Activated B cell treated with CpG ODN at 0.5 μM for 24 hours (primary cell): Measurements from ENCODE around the gene ARF6. TPM values are rescaled to one million over a fixed set of nuclear protein-coding genes. Genes with fewer than 3 reads are reported as not detected.

Experiments
- ATAC-seq: fragments of 200-7000 bp; cut with Tn5 transposase; one replicate; pipeline ENCODE4 v1.10.0; 2021; ENCODE audit warnings: low read depth, mild to moderate bottlenecking, moderate library complexity
- CTCF ChIA-PET: fragments of 350-600 bp; sonication (Branson Sonifier 250); formaldehyde crosslinking; loops from one replicate; lab custom pipeline; 2021; ENCODE audit warnings: antibody characterized with exemption; lab: Charles Lee
- POLR2A ChIA-PET: fragments of 350-600 bp; sonication (Branson Sonifier 250); formaldehyde crosslinking; loops from one replicate; lab custom pipeline; 2021; ENCODE audit warnings: antibody characterized with exemption; lab: Charles Lee
- DNase-seq: peaks from one replicate; pipeline ENCODE4 v3.0.0; 2022
- H3K27ac Mint-ChIP-seq: one replicate; pipeline ENCODE4 v1.8.0; 2020; ENCODE audit warnings: mixed read lengths
- H3K27me3 Mint-ChIP-seq: one replicate; pipeline ENCODE4 v1.8.0; 2021; ENCODE audit warnings: mixed read lengths
- H3K36me3 Mint-ChIP-seq: one replicate; pipeline ENCODE4 v1.8.0; 2021; ENCODE audit warnings: low read depth, mixed read lengths
- H3K4me1 Mint-ChIP-seq: one replicate; pipeline ENCODE4 v1.8.0; 2021; ENCODE audit warnings: mixed read lengths
- H3K4me3 Mint-ChIP-seq: one replicate; pipeline ENCODE4 v1.8.0; 2020; ENCODE audit warnings: mild to moderate bottlenecking, mixed read lengths
- H3K9me3 Mint-ChIP-seq: one replicate; pipeline ENCODE4 v1.8.0; 2020; ENCODE audit warnings: mixed read lengths
- CTCF ChIP-seq: fragments of 200-600 bp; IDR thresholded peaks from one replicate; pipeline ENCODE4 v1.8.0; 2022; ENCODE audit warnings: antibody characterized with exemption, mild to moderate bottlenecking
- intact Hi-C: fragments of 100-400 bp; cut with micrococcal nuclease; formaldehyde crosslinking; loops from one replicate; pipeline ENCODE4 v1.15.1; 2024
- total RNA-seq: library from RNA; stranded (reverse); gene quantifications from 2 replicates; pipeline ENCODE4 v1.2.3, GENCODE V29; 2022

The ARF6 gene
- total RNA-seq, 1 donor from 2014 or later = 136 TPM

GRCh38 chr14:49853158-49853477 is 39.8 kb upstream of the ARF6 start:
- Mint-ChIP-seq H3K4me1 (peaks cover 52% of the 10 kb centered on the region), H3K9me3 (no peaks in the 10 kb centered on the region), H3K4me3 (peak overlapping the region; percentile 99), H3K27me3 (no peaks in the 10 kb centered on the region), H3K36me3 (peaks cover 29% of the 10 kb centered on the region), H3K27ac (peak overlapping the region; percentile 98)
- intact Hi-C loops = loop anchor here (1.0 to 10.0 kb wide), 13 partner anchors 9 to 902 kb away; partner anchors contain the start of genes DMAC2L, L2HGDH, MAP4K5 and SOS2
- CTCF ChIA-PET = interaction anchor here (0.6 to 3.9 kb wide), 28 partner anchors 8 to 394 kb away, joined by 3 to 77 read pairs (median 6); partner anchors contain the start of genes KLHDC2 and VCPKMT
- POLR2A ChIA-PET = interaction anchor here (0.5 to 4.1 kb wide), 42 partner anchors 10 to 459 kb away, joined by 3 to 105 read pairs (median 6); partner anchors contain the start of genes ARF6, DMAC2L, DNAAF2 and KLHDC2
- ATAC-seq (peak; percentile 6), DNase-seq (no peak)
- TF ChIP-seq CTCF = no peak

GRCh38 chr14:49853572-49854375 is 39.1 kb upstream of the ARF6 start:
- H3K9me3 Mint-ChIP-seq = peaks cover 2% of the 10 kb centered on the region
- intact Hi-C loops = loop anchor here (1.0 to 10.0 kb wide), 13 partner anchors 9 to 901 kb away; partner anchors contain the start of genes DMAC2L, L2HGDH, MAP4K5 and SOS2
- H3K27ac Mint-ChIP-seq = peak overlapping the region; percentile 98
- TF ChIP-seq CTCF = no peak
- H3K27me3 Mint-ChIP-seq = no peaks in the 10 kb centered on the region
- peaks cover 29% of the 10 kb centered on the region for H3K36me3 Mint-ChIP-seq
- ATAC-seq (peak; percentile 49), DNase-seq (peak; percentile 46)
- peak overlapping the region; percentile 99 for H3K4me3 Mint-ChIP-seq
- peaks cover 56% of the 10 kb centered on the region for H3K4me1 Mint-ChIP-seq
- POLR2A ChIA-PET = interaction anchor here (0.6 to 4.1 kb wide), 17 partner anchors 9 to 267 kb away, joined by 3 to 105 read pairs (median 12); partner anchors contain the start of genes ARF6, MGAT2 and RPL36AL
- CTCF ChIA-PET = interaction anchor here (0.7 to 3.9 kb wide), 15 partner anchors 8 to 393 kb away, joined by 3 to 77 read pairs (median 8); partner anchors contain the start of gene VCPKMT

GRCh38 chr14:49857427-49858003 is 35.4 kb upstream of the ARF6 start:
- H3K27me3 Mint-ChIP-seq = no peaks in the 10 kb centered on the region
- H3K27ac Mint-ChIP-seq = peak overlapping the region; percentile 75
- peaks cover 2% of the 10 kb centered on the region for H3K9me3 Mint-ChIP-seq
- DNase-seq (no peak), ATAC-seq (no peak)
- H3K4me3 Mint-ChIP-seq = peak overlapping the region; percentile 52
- POLR2A ChIA-PET = interaction anchor here (0.6 to 1.9 kb wide), 10 partner anchors 12 to 455 kb away, joined by 3 to 15 read pairs (median 3); partner anchors contain the start of genes ARF6, DMAC2L and L2HGDH
- intact Hi-C loops = loop anchor here (10.0 kb wide), 1 partner anchor 897 kb away; no protein-coding TSS in a partner anchor
- peaks cover 46% of the 10 kb centered on the region for H3K4me1 Mint-ChIP-seq
- H3K36me3 Mint-ChIP-seq = peaks cover 13% of the 10 kb centered on the region
- CTCF ChIA-PET = interaction anchor here (1.7 to 2.2 kb wide), 3 partner anchors 22 to 247 kb away, joined by 5 to 10 read pairs (median 6); no protein-coding TSS in a partner anchor
- no peak for TF ChIP-seq CTCF

GRCh38 chr14:49858383-49858782 is 34.5 kb upstream of the ARF6 start:
- Mint-ChIP-seq H3K36me3 (peaks cover 17% of the 10 kb centered on the region), H3K4me1 (peaks cover 45% of the 10 kb centered on the region), H3K4me3 (no peak overlapping the region), H3K27me3 (peaks cover 2% of the 10 kb centered on the region), H3K27ac (peak overlapping the region; percentile 18), H3K9me3 (peaks cover 2% of the 10 kb centered on the region)
- ATAC-seq (no peak), DNase-seq (no peak)
- TF ChIP-seq CTCF = no peak
- POLR2A ChIA-PET = interaction anchor here (0.7 to 1.9 kb wide), 12 partner anchors 9 to 272 kb away, joined by 3 to 15 read pairs (median 6); partner anchors contain the start of gene ARF6
- intact Hi-C loops = loop anchor here (10.0 kb wide), 1 partner anchor 896 kb away; no protein-coding TSS in a partner anchor
- CTCF ChIA-PET = interaction anchor here (1.7 to 2.2 kb wide), 3 partner anchors 21 to 246 kb away, joined by 5 to 10 read pairs (median 6); no protein-coding TSS in a partner anchor
